HG03571 (cell line): Measurements from ENCODE around the gene YY1.
A peak's percentile ranks its signal among the peaks of the same experiment; 100 is the strongest.

Source experiments
- ATAC-seq: cut with Tn5 transposase; IDR thresholded peaks from one replicate; pipeline ENCODE4 v1.9.1; 2021; ENCODE audit not compliant: unreplicated experiment

Gene YY1

DNA sequence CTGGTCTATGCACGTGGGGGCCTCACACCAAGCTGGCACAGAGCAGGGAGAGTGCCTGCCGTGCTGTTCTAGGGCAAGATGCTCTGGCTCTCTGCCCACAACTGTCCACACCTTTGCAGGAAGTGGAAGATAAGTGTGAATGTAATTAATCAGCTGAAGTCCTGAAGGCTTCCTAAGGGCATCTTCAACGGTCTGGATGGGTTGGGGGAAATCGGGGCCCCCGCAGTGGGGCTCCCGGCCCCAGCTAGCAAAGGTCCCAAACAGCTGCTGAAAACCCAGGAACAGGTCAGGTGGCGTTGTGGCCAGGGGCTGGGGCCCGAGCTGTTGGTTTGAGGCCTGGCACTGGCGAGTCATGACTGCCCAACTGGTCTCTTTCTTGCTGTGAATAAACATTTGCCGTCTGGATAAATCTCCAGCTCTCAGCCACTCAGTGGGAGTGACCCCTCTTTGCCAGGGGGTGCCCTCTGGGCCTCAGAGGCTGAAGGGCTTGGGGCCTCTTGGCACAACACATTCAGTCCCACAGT, 74.0 kb downstream of the YY1 start:
- no peak for ATAC-seq

- ATAC-seq, result no peak
Measured at GRCh38 chr14:100313464-100314230, 74.7 kb downstream of the YY1 start.

- no peak for ATAC-seq
Measured at GRCh38 chr14:100314724-100315123, 75.8 kb downstream of the YY1 start.

GRCh38 chr14:100317389-100317788, 78.4 kb downstream of the YY1 start:
- no peak for ATAC-seq

GRCh38 chr14:100317912-100318808, 79.2 kb downstream of the YY1 start:
- peak; percentile 88 for ATAC-seq

DNA sequence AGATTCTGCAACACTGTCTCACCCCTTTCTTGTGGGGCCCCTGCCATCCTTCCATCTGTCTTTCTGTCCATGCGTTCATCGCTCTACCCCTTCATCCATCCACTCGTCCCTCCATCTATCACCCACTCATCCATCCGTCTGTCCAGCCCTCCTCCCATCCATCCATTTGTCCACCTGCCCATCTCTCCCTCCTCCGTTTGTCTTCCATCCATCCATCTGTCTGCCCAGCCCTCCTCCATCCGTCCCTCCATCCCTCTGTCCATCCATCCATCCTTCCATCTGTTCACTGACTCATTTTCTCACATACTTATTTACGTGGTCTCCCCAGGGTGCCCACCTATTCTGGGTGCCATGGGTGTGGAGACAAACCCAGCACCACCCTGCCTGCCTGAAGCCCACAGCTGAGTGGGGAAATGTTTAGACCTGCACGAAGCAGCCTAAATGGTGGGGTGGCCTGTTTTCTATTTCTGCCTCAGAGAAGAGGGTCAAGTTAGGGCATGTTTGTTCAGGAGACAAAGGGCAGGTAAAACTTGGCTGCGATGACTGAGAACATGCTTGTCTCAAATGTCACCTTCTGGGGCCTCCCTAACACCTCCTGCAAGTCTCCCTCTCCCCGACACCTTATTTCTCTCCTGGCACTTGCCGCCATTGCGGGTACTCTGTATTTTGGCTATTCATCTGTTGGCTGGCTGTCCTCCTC, 81.4 kb downstream of the YY1 start:
- ATAC-seq, result no peak

- no peak for ATAC-seq
Measured at GRCh38 chr14:100321473-100322137, 82.7 kb downstream of the YY1 start.

DNA sequence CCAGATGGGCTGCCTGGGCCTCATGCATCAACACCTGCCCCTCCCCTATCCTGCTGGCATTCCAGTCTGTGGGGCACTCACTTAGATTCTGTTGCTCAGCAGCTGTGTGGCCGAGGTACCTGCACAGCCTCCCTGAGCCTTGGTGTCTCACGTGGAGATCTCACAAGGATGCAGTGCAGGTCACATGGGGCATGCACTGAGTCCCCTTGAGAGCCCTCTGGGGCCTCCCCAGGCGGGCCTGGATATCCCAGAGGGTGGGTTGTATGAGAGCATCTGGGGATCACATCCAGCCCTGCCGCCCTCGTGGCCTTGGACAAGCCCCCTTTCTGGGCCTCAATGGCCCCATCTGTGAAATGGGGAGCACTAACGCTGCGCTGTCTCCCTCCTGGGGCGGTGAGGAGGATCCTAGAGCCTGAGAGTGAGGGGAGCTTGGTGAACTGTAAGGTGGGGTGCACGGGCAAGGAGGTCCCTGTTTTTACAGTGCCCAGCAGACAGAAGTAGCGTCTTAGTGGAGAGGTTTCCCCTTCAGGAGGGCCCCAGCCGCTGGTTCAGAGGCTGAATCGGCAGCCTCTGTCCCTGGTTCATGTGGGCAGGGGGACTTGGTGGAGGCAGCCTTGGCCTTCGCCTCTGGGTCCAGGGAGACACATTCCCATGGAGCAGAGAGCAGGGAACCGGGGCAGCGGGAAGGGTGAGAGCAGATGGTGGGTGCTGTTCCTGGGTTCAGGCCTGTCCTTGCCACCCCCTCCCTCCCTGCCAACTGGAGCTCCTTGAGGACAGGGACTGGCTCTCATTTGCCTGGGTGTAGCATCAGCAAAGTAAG, 83.4 kb downstream of the YY1 start:
- ATAC-seq, result no peak

DNA sequence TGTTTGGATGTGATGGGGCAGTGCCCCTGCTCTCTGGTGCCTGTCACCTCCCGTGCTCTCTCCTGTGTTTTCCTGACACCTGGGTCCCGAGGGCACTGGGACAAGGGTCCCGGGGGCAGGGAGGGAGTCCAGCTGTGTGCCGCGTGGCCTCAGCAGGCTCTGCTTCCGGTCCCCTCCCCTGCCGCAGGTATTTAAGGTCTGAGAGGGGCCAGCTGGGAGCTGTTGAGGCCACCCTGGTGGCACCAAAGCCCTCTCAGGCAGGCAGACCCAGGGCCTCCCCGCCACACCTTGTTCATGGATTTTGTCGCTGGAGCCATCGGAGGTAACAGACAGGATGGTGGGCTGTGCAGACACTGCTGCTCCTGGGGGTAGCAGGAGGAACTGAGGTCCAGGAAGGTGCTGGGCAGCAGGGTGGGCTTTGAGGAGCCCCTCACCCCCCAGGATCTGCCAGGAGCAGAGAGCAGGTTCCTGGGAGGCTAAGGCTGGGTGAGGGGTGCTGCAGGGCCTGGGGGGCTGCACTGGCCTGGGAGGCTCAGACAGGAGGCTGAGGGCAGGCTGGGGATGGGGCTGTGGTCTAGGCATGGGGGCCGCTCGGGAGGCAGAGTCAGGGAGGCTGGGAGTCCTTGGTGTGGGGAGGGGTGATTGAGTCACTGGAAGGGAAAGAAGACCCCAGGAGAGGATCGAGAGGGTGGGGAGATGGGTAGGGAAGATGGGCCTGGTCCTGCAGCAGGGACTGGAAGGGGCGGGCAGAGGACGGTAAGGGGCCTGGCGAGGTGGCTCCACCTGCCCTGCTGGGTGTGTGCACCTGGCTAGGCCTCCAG, 84.4 kb downstream of the YY1 start, which contains the start of gene SLC25A47:
TSS of gene SLC25A47 (plus strand) at position 219 of the 821 bp plus-strand sequence. CDS start at position 295, 76 bp downstream.
- no peak for ATAC-seq

DNA sequence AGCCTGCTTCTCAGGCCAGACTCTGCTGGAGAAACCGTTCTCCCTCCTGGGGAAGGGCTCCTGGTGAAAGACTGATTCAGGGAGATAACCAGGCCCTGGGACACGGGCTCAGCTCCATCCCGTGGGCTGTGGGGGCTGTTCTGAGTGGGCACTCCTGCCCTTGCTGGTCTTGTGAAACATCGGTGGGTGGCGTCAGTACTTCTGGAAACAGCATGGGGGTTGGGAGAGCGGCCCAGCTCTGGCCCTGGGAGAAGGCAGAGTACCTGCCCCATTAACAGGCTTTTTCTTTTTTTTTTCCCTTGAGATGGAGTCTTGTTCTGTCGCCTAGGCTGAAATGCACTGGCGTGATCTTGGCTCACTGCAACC, 85.0 kb downstream of the YY1 start:
- no peak for ATAC-seq

DNA sequence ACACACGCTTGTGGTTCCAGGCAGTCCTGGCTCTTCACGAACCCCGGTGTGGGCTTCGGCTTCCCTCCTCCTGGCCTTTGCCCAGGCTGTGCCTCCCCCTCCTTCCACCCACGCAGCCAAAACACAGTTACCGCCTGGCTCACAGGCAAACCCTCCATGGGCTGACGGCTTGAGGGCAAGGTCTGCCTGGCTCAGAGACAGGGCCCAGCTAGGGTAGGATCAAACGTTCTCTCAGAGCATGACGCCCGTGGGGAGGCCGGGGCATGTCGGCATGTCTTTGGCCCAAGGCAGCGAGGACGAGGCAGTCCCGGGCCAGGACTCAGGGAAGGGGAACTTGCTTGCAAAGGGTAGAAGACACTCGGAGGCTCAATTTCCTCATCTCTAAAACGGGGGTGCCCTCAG, 86.3 kb downstream of the YY1 start:
- ATAC-seq, result no peak

DNA sequence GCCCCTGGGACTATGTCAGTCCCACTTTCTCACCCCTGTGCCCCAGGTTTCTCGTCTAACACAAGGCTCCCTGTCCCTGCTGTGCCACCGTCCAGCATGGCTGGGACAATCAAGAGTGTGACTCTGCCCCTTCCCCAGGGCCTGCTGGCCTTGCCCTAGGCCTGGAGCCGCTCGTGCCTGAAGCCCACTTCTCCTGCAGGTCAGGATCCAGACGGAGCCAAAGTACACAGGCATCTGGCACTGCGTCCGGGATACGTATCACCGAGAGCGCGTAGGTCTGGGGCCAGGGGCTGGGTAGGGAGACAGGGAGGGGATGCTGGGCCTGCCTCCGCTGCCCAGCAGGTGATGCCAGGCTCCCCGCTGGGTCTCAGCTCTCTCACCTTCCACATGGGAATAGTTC, 87.0 kb downstream of the YY1 start:
- no peak for ATAC-seq

GRCh38 chr14:100327128-100327527, 88.2 kb downstream of the YY1 start:
- no peak for ATAC-seq

DNA sequence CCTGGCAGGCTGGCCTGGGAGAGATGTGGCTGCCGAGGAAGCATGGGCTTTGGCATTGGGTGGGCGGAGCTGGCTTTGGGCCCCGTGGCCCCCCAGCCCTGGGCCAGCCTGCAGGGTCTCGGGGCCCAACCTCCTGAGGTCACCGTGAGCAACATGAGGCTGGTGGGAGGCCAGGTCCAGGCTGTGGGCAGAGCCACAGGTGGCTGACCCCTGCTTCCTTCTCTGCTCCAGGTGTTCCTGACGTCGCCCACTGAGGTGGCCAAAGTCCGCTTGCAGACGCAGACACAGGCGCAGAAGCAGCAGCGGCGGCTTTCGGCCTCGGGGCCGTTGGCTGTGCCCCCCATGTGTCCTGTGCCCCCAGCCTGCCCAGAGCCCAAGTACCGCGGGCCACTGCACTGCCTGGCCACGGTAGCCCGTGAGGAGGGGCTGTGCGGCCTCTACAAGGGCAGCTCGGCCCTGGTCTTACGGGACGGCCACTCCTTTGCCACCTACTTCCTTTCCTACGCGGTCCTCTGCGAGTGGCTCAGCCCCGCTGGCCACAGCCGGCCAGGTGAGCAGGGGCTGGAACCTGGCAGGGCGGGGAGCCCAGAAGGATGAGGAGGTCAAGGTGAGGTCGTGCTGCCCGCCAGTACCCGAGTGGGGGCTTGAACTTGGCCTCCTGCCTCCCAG, 89.7 kb downstream of the YY1 start:
- ATAC-seq, result no peak

- ATAC-seq, result no peak
Measured at GRCh38 chr14:100329233-100330006, 90.5 kb downstream of the YY1 start.

DNA sequence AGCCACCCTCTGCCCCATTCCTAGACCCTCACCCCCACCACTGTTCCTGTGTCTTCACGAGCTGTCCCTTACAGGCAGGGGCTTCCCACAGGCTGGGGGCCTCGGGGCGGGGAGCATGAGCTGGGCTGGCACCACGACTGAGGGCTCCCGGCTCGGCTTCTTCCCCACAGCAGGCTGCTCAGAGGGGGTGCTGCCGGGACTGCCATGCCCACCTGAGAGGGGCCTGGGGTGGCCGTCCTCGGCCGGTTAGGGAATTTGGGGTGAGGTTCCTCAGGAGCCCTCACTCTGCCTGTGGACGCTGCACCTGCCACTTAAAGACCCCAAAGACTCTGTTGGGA, 91.0 kb downstream of the YY1 start:
- ATAC-seq, result no peak

- ATAC-seq, result no peak
Measured at GRCh38 chr14:100330388-100330931, 91.5 kb downstream of the YY1 start.
